ENCODE results near the gene CLEC10A.

- TF ChIP-seq POLR2AphosphoS5 (IDR thresholded peaks at IDR 0.05; ENCODE audit: insufficient read depth, low read depth, low read length) (no peak), MAX (IDR thresholded peaks at IDR 0.05; ENCODE audit: insufficient read depth, insufficient read length) (no peak), POLR2A (IDR thresholded peaks at IDR 0.05; ENCODE audit: low read depth, low read length) (no peak), CTCF (IDR thresholded peaks at IDR 0.05; ENCODE audit: extremely low read depth in 1 of 2, insufficient read depth in 1 of 2, low read depth in 1 of 2, low read length in 2 of 2) (no peak), GATA2 (IDR thresholded peaks at IDR 0.05; ENCODE audit: insufficient read depth, insufficient read length, low read depth, low read length) (no peak), FOS (IDR thresholded peaks at IDR 0.05; ENCODE audit: borderline replicate concordance, insufficient read depth, low read length) (no peak), EZH2 (IDR thresholded peaks at IDR 0.05; ENCODE audit: borderline replicate concordance, low read depth, low read length, severe bottlenecking) (no peak), MYC (IDR thresholded peaks at IDR 0.05; ENCODE audit: low read depth, low read length) (no peak), JUN (IDR thresholded peaks at IDR 0.05; ENCODE audit: borderline replicate concordance, insufficient read depth, insufficient read length, low read depth) (no peak)
These were observed 7.6 kb downstream of the CLEC10A start for GRCh38 chr17:7072406-7072805.

Measured in endothelial cell of umbilical vein (primary cell).